PC-3 (cell line): ENCODE data around the gene RABGAP1L. TPM values are rescaled to one million over a fixed set of nuclear protein-coding genes. Genes with fewer than 3 reads are reported as not detected.

Experiments
- ATAC-seq: fragments of 200-7000 bp; cut with Tn5 transposase; 2 replicates; pipeline ENCODE4 v1.9.1; 2020; ENCODE audit warnings: mild to moderate bottlenecking, moderate library complexity
- BruUV-seq: library from RNA; stranded (reverse); fragments of 400-500 nt; replicated peaks from 2 replicates; lab custom pipeline; 2021; lab: Mats Ljungman, UMichigan
- CTCF ChIA-PET: fragments of 300-600 bp; sonication (Branson Sonifier 250); formaldehyde crosslinking; loops from one replicate; lab custom pipeline; 2022; ENCODE audit warnings: antibody characterized with exemption; lab: Charles Lee
- POLR2A ChIA-PET: fragments of 300-600 bp; sonication (Branson Sonifier 250); formaldehyde crosslinking; loops from one replicate; lab custom pipeline; 2022; ENCODE audit warnings: antibody characterized with exemption; ENCODE audit not compliant: unreplicated experiment; lab: Charles Lee
- DNase-seq: peaks from one replicate; pipeline ENCODE4 v3.0.0-alpha.2; 2015
- H2AFZ ChIP-seq: fragments of 300-600 bp; sonication (generic); 2 replicates; pipeline ENCODE4 v1.6.0; 2016; ENCODE audit warnings: antibody characterized with exemption, low read length
- H3F3A ChIP-seq: fragments of 300-600 bp; sonication (generic); one replicate; pipeline ENCODE4 v1.6.0; 2017; ENCODE audit warnings: antibody characterized with exemption, low read length, control low read depth, mild to moderate bottlenecking; ENCODE audit not compliant: unreplicated experiment
- H3K27ac ChIP-seq: fragments of 300-600 bp; sonication (generic); 2 replicates; pipeline ENCODE4 v1.5.1; 2016; ENCODE audit warnings: mild to moderate bottlenecking, low read length
- H3K27me3 ChIP-seq: fragments of 300-600 bp; sonication (generic); 2 replicates; pipeline ENCODE4 v1.6.1; 2016; ENCODE audit warnings: low read length, mixed read lengths
- H3K36me3 ChIP-seq: fragments of 300-600 bp; sonication (generic); 2 replicates; pipeline ENCODE4 v1.6.1; 2016; ENCODE audit warnings: low read depth, mixed run types, low read length, mixed read lengths
- H3K4me1 ChIP-seq: fragments of 300-600 bp; sonication (generic); 2 replicates; pipeline ENCODE4 v1.5.1; 2016; ENCODE audit warnings: low read length; ENCODE audit not compliant: insufficient read depth
- H3K4me2 ChIP-seq: fragments of 300-600 bp; sonication (generic); 2 replicates; pipeline ENCODE4 v1.6.0; 2016; ENCODE audit warnings: low read length
- H3K4me3 ChIP-seq: fragments of 300-600 bp; sonication (generic); 2 replicates; pipeline ENCODE4 v1.5.1; 2016; ENCODE audit warnings: mild to moderate bottlenecking, low read length, mixed read lengths
- H3K79me2 ChIP-seq: fragments of 300-600 bp; sonication (generic); 2 replicates; pipeline ENCODE4 v1.6.1; 2017; ENCODE audit warnings: low read length, mixed read lengths
- H3K9ac ChIP-seq: fragments of 300-600 bp; sonication (generic); 2 replicates; pipeline ENCODE4 v1.6.0; 2016; ENCODE audit warnings: mild to moderate bottlenecking, low read length
- H3K9me2 ChIP-seq: fragments of 300-600 bp; sonication (generic); replicated peaks from 2 replicates; pipeline ENCODE4 v1.6.1; 2016; ENCODE audit warnings: mixed run types, low read length, mixed read lengths
- H3K9me3 ChIP-seq: fragments of 300-600 bp; sonication (generic); 2 replicates; pipeline ENCODE4 v1.6.1; 2016; ENCODE audit warnings: low read length, mixed read lengths
- H4K20me1 ChIP-seq: fragments of 300-600 bp; sonication (generic); 2 replicates; pipeline ENCODE4 v1.6.1; 2016; ENCODE audit warnings: low read length, mixed read lengths
- CTCF ChIP-seq: fragments of 300-600 bp; sonication (generic); conservative IDR thresholded peaks from 2 replicates; pipeline ENCODE4 v1.5.1; 2017; ENCODE audit warnings: antibody characterized with exemption, low read depth, mild to moderate bottlenecking, low read length
- EZH2 ChIP-seq: fragments of 300-600 bp; sonication (generic); IDR thresholded peaks from one replicate; pipeline ENCODE4 v1.6.1; 2017; ENCODE audit warnings: antibody characterized with exemption, mild to moderate bottlenecking, low read length; ENCODE audit not compliant: unreplicated experiment
- EZH2phosphoT487 ChIP-seq: fragments of 300-600 bp; sonication (generic); IDR thresholded peaks from 2 replicates; pipeline ENCODE4 v1.6.1; 2018; ENCODE audit warnings: mild to moderate bottlenecking, antibody characterized with exemption, low read length, borderline replicate concordance
- intact Hi-C: fragments of 100-400 bp; cut with micrococcal nuclease; formaldehyde crosslinking; loops from 2 replicates; pipeline ENCODE4 v1.9.0; 2023
- total RNA-seq: library from RNA; depleted of rRNA; stranded (reverse); fragments of >200 nt; gene quantifications from 2 replicates; pipeline ENCODE4 v1.2.3, GENCODE V29; 2014

RABGAP1L gene
- total RNA-seq, 1 experiment from 2014 or later = 24.4 TPM

- Histone ChIP-seq H3F3A (no peaks in the 10 kb centered on the region), H3K4me1 (peaks cover 29% of the 10 kb centered on the region), H3K4me2 (peak overlapping the region; percentile 16; the same call in 1 of the 2 replicates), H3K9me2 (no peaks in the 10 kb centered on the region), H2AFZ (no peak overlapping the region), H3K9me3 (no peaks in the 10 kb centered on the region), H3K4me3 (no peak overlapping the region), H3K79me2 (no peaks in the 10 kb centered on the region), H3K36me3 (no peaks in the 10 kb centered on the region), H3K9ac (no peak overlapping the region), H3K27me3 (no peaks in the 10 kb centered on the region), H3K27ac (peak overlapping the region; percentile 37; the same call in 1 of the 2 replicates), H4K20me1 (no peaks in the 10 kb centered on the region)
- TF ChIP-seq EZH2phosphoT487 (no peak), CTCF (no peak), EZH2 (no peak)
- ATAC-seq = no peak
- intact Hi-C loops = loop anchor here (10.0 kb wide), 1 partner anchor 139 kb away; no protein-coding TSS in a partner anchor
- DNase-seq = no peak
- ChIA-PET CTCF (interaction anchor here (0.7 kb wide), 1 partner anchor 177 kb away, joined by 8 read pairs; no protein-coding TSS in a partner anchor), POLR2A (no interaction called here)
- no TSS peak for BruUV-seq
Observed at GRCh38 chr1:174153825-174154107, 5.6 kb upstream of the RABGAP1L start.

DNA sequence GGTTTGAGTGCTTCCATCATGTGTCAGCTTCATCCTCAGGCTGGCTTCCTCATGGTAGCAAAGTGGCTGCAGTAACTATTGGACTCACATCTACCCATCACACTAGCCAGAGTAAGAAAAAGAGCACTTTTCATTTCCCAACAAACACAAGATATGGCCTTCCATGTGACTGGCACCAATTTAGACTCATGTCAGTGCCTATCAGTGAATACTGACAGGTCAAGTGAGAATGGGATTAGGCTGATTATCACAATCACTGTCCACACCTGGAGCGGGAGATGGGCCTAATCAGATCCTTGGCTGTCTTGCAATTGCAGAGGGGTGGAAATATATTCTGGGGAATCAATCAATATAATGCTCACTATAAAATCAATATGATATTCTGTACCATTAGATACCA, 2.9 kb upstream of the RABGAP1L start:
- intact Hi-C loops = loop anchor here (10.0 kb wide), 1 partner anchor 142 kb away; no protein-coding TSS in a partner anchor
- ATAC-seq (no peak), DNase-seq (no peak)
- H3K36me3 ChIP-seq = no peaks in the 10 kb centered on the region
- POLR2A ChIA-PET = no interaction called here
- no peaks in the 10 kb centered on the region for H3K9me3 ChIP-seq
- H3K27me3 ChIP-seq = no peaks in the 10 kb centered on the region
- peaks cover 36% of the 10 kb centered on the region for H3K4me1 ChIP-seq
- no peak overlapping the region for H2AFZ ChIP-seq
- no peaks in the 10 kb centered on the region for H3F3A ChIP-seq
- H3K27ac ChIP-seq = no peak overlapping the region
- H3K9me2 ChIP-seq = no peaks in the 10 kb centered on the region
- H3K4me2 ChIP-seq = no peak overlapping the region
- CTCF ChIA-PET = interaction anchor here (0.6 kb wide), 1 partner anchor 63 kb away, joined by 3 read pairs; no protein-coding TSS in a partner anchor
- no peaks in the 10 kb centered on the region for H4K20me1 ChIP-seq
- no peak overlapping the region for H3K4me3 ChIP-seq
- no TSS peak for BruUV-seq
- H3K9ac ChIP-seq = no peak overlapping the region
- peaks cover 11% of the 10 kb centered on the region; the same call in 1 of the 2 replicates for H3K79me2 ChIP-seq
- TF ChIP-seq EZH2phosphoT487 (no peak), CTCF (no peak), EZH2 (no peak)

DNA sequence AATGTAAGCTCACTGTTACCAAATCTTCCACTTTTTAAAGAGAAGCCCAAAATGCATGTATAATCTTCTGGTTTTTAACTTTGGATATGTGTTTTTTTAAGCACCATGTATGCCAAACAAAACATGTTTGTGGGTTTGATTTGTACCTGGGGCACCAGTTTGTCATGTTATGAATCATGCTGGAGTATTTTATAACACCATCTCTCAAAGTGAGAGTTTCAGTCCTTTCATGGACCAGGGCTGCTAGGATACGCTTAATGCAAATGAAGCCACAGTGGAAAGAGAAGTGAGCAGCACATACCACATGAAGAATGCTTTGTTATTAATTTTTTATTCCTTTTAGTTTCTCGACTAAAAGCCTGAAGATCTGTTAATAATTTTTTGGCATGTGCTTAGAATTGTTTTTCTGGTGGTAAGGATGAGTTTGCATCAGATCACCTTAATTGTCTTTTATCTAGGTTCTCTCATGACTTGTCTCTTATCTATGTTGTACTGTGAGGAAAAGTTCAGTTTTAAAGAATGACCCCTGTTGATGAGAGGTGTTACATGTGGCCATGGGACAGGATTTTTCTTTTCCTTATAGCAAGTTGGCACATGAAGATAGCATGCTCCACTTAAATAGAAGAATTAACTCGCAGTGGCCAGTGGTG, 2.0 kb upstream of the RABGAP1L start:
- H2AFZ ChIP-seq = no peak overlapping the region
- H3K9me3 ChIP-seq = no peaks in the 10 kb centered on the region
- intact Hi-C loops = loop anchor here (10.0 kb wide), 1 partner anchor 142 kb away; no protein-coding TSS in a partner anchor
- no peak overlapping the region for H3K9ac ChIP-seq
- no peaks in the 10 kb centered on the region for H3F3A ChIP-seq
- TF ChIP-seq CTCF = no peak
- no peak for TF ChIP-seq EZH2phosphoT487
- TF ChIP-seq EZH2 = no peak
- H3K4me1 ChIP-seq = peaks cover 33% of the 10 kb centered on the region
- no peaks in the 10 kb centered on the region for H4K20me1 ChIP-seq
- H3K4me2 ChIP-seq = no peak overlapping the region
- ATAC-seq = no peak
- CTCF ChIA-PET = interaction anchor here (0.6 kb wide), 1 partner anchor 64 kb away, joined by 3 read pairs; no protein-coding TSS in a partner anchor
- H3K9me2 ChIP-seq = no peaks in the 10 kb centered on the region
- H3K36me3 ChIP-seq = no peaks in the 10 kb centered on the region
- H3K4me3 ChIP-seq = no peak overlapping the region
- peaks cover 16% of the 10 kb centered on the region for H3K79me2 ChIP-seq
- H3K27me3 ChIP-seq = no peaks in the 10 kb centered on the region
- DNase-seq = peak; percentile 59
- BruUV-seq = no TSS peak
- no peak overlapping the region for H3K27ac ChIP-seq
- POLR2A ChIA-PET = no interaction called here
